ENCODE results near the gene PLEK.

GRCh38 chr2:68428126-68428525, 63.0 kb downstream of the PLEK start:
- TF ChIP-seq POLR2A (IDR thresholded peaks at IDR 0.05; ENCODE audit: low read depth, low read length) (no peak), POLR2AphosphoS5 (IDR thresholded peaks at IDR 0.05; ENCODE audit: low read depth, low read length) (no peak), TAF1 (IDR thresholded peaks at IDR 0.05; ENCODE audit: borderline replicate concordance, low read depth, low read length) (no peak)

Measured in GM12892 (cell line).